ENCODE measurements around the gene BOC. TPM values are rescaled to one million over a fixed set of nuclear protein-coding genes. Genes with fewer than 3 reads are reported as not detected.

BOC gene
- total RNA-seq, 1 experiment from 2014 or later, result 3.5 TPM

GRCh38 chr3:113291572-113291971, 80.2 kb downstream of the BOC start:
- Histone ChIP-seq H2BK20ac (ENCODE audit: low read depth, low read length, poor library complexity, severe bottlenecking) (no peak overlapping the region), H4K8ac (replicated peaks; ENCODE audit: insufficient read length, low read depth, low read length) (no peak overlapping the region), H3K23me2 (ENCODE audit: insufficient read length, low read depth, low read length, poor library complexity, severe bottlenecking) (no peaks in the 10 kb centered on the region), H2BK12ac (ENCODE audit: insufficient read length, low read depth, low read length) (no peak overlapping the region), H2AFZ (ENCODE audit: low read length) (no peak overlapping the region), H2BK120ac (ENCODE audit: low read depth, low read length, poor library complexity, severe bottlenecking) (no peak overlapping the region), H3K56ac (ENCODE audit: insufficient read length, low read depth, low read length) (no peak overlapping the region), H2AK5ac (ENCODE audit: insufficient read length, low read length) (no peak overlapping the region), H3T11ph (ENCODE audit: low read length) (no peak overlapping the region), H3K23ac (ENCODE audit: insufficient read length, low read depth, low read length) (no peak overlapping the region), H2BK15ac (ENCODE audit: low read depth, low read length) (no peak overlapping the region), H3K4ac (ENCODE audit: low read depth, low read length) (no peak overlapping the region), H3K79me2 (ENCODE audit: insufficient read depth, low read length) (no peaks in the 10 kb centered on the region), H3K27me3 (ENCODE audit: insufficient read depth, low read length) (no peaks in the 10 kb centered on the region), H3K4me2 (ENCODE audit: insufficient read depth, insufficient read length, low read length) (no peak overlapping the region), H2BK5ac (ENCODE audit: insufficient read length, low read length) (no peak overlapping the region), H3K18ac (ENCODE audit: insufficient read length, low read depth, low read length) (no peak overlapping the region), H3K79me1 (ENCODE audit: insufficient read depth, low read depth, low read length, poor library complexity, severe bottlenecking) (no peaks in the 10 kb centered on the region), H4K91ac (ENCODE audit: insufficient read length, low read depth, low read length) (no peak overlapping the region), H4K20me1 (ENCODE audit: control insufficient read depth, insufficient read depth, insufficient read length) (no peaks in the 10 kb centered on the region), H4K5ac (ENCODE audit: insufficient read length, low read depth, low read length) (no peak overlapping the region), H3K27ac (ENCODE audit: insufficient read length, low read depth, low read length) (no peak overlapping the region), H3K9ac (ENCODE audit: extremely low read depth, insufficient read length, low read length) (no peak overlapping the region), H3K4me1 (ENCODE audit: insufficient read depth, low read length) (no peaks in the 10 kb centered on the region), H3K14ac (ENCODE audit: insufficient read depth, low read length) (no peak overlapping the region), H3K9me3 (ENCODE audit: control insufficient read depth, low read depth, low read length) (no peaks in the 10 kb centered on the region)
- H3K4me1 Mint-ChIP-seq, result peaks cover 2 to 3% of the 10 kb centered on the region in 2 experiments; a peak in 2 of 4 replicates
- no peaks in the 10 kb centered on the region for H3K9me3 Mint-ChIP-seq
- DNase-seq, result no peak
- H3K4me3 Mint-ChIP-seq, result no peak overlapping the region
- WGBS (ENCODE audit: extremely low coverage, insufficient read length, low lambda C conversion rate), result no CpG with 5 or more reads among the region's 6 CpGs
- H3K36me3 Mint-ChIP-seq (ENCODE audit: insufficient read depth in 1 of 3, low read depth in 3 of 3), result no peaks in the 10 kb centered on the region
- TF ChIP-seq CTCF (conservative IDR thresholded peaks at IDR 0.05), result no peak
- H3K27ac Mint-ChIP-seq, result no peak overlapping the region; a peak in 1 of 7 replicates
- H3K27me3 Mint-ChIP-seq (ENCODE audit: low read depth), result peaks cover 1% of the 10 kb centered on the region; the same call in 1 of the 2 replicates
